HG03025 (cell line): ENCODE data around the gene NFE2L3.
"Not testable (repeated sequence)": the region's sequence is repeated elsewhere in the genome, so short reads cannot be mapped to it uniquely, and the experiment has no call there.

Experiments
- ATAC-seq: cut with Tn5 transposase; IDR thresholded peaks from one replicate; pipeline ENCODE4 v1.9.1; 2021; ENCODE audit warnings: mild to moderate bottlenecking, moderate library complexity; ENCODE audit not compliant: unreplicated experiment, low FRiP score

Gene NFE2L3

GRCh38 chr7:26151953-26152781 lies at the start of gene NFE2L3:
Gene NFE2L3 (plus strand): TSS chr7:26152198. CDS start chr7:26152499, 301 bp downstream.
- peak; percentile 63 for ATAC-seq

- no peak for ATAC-seq
Measured at GRCh38 chr7:26103596-26103995, 48.4 kb upstream of the NFE2L3 start.

- no peak for ATAC-seq
Measured at GRCh38 chr7:26105236-26105635, 46.8 kb upstream of the NFE2L3 start.

- ATAC-seq = no peak
Measured at GRCh38 chr7:26105931-26106330, 46.1 kb upstream of the NFE2L3 start.

GRCh38 chr7:26112203-26112740 lies 39.7 kb upstream of the NFE2L3 start:
- no peak for ATAC-seq

- no peak for ATAC-seq
Measured at GRCh38 chr7:26115650-26116049, 36.3 kb upstream of the NFE2L3 start.

GRCh38 chr7:26117142-26117807 lies 34.7 kb upstream of the NFE2L3 start:
- no peak for ATAC-seq

- no peak for ATAC-seq
Measured at GRCh38 chr7:26117970-26118369, 34.0 kb upstream of the NFE2L3 start.

GRCh38 chr7:26122745-26123144 lies 29.3 kb upstream of the NFE2L3 start:
- no peak for ATAC-seq

GRCh38 chr7:26124775-26125174 lies 27.2 kb upstream of the NFE2L3 start:
- ATAC-seq = not testable (repeated sequence)

- ATAC-seq = no peak
Measured at GRCh38 chr7:26127411-26127810, 24.6 kb upstream of the NFE2L3 start.

GRCh38 chr7:26131056-26131589 lies 20.9 kb upstream of the NFE2L3 start:
- ATAC-seq = no peak

GRCh38 chr7:26135076-26135475 lies 16.9 kb upstream of the NFE2L3 start:
- ATAC-seq = no peak

- ATAC-seq = no peak
Measured at GRCh38 chr7:26135551-26135950, 16.4 kb upstream of the NFE2L3 start.

- ATAC-seq = no peak
Measured at GRCh38 chr7:26136831-26137230, 15.2 kb upstream of the NFE2L3 start.

- no peak for ATAC-seq
Measured at GRCh38 chr7:26140380-26140779, 11.6 kb upstream of the NFE2L3 start.

GRCh38 chr7:26141077-26141476 lies 10.9 kb upstream of the NFE2L3 start:
- no peak for ATAC-seq

- ATAC-seq = no peak
Measured at GRCh38 chr7:26143298-26144048, 8.5 kb upstream of the NFE2L3 start.

- no peak for ATAC-seq
Measured at GRCh38 chr7:26144184-26145080, 7.6 kb upstream of the NFE2L3 start.

GRCh38 chr7:26145238-26145637 lies 6.8 kb upstream of the NFE2L3 start:
- ATAC-seq = no peak
